ENCODE data around the gene PAX4. TPM values are rescaled to one million over a fixed set of nuclear protein-coding genes. Genes with fewer than 3 reads are reported as not detected.

PAX4 gene
- total and polyA plus RNA-seq, 9 of the 15 experiments (the other 6 are each of a cell fraction or from before 2014, with no cell fraction given) = not detected

- Histone ChIP-seq H3K9me1 (ENCODE audit: control insufficient read depth, insufficient read depth, low read length) (peaks cover 10% of the 10 kb centered on the region), H2AFZ (ENCODE audit: low read depth, low read length) (peak within 1 kb of the TSS; percentile 96), H3K4me2 (ENCODE audit: insufficient read depth, low read length) (peak within 1 kb of the TSS; percentile 93), H3K79me2 (ENCODE audit: control insufficient read depth, insufficient read depth, low read length) (peaks cover 34% of the 10 kb centered on the region), H3K4me3 (peak within 1 kb of the TSS; percentile 89), H3K9me3 (replicated peaks; ENCODE audit: control insufficient read depth, insufficient read depth, low read depth, low read length) (peaks cover 6% of the 10 kb centered on the region; the same call in 1 of the 2 replicates), H3K36me3 (ENCODE audit: control insufficient read depth, insufficient read depth, low read length) (peaks cover 31% of the 10 kb centered on the region; the same call in 2 of the 3 replicates), H4K20me1 (replicated peaks; ENCODE audit: control insufficient read depth, insufficient read depth, low read length) (peaks cover 6% of the 10 kb centered on the region; the same call in 1 of the 2 replicates), H3K27me3 (ENCODE audit: control insufficient read depth in 2 of 2, insufficient read depth in 2 of 2, low read length in 2 of 2) (no peaks in the 10 kb centered on the region), H3K4me1 (replicated peaks in 1 of 2; ENCODE audit: control insufficient read depth in 2 of 2, insufficient read depth in 2 of 2, low read length in 2 of 2) (peaks cover 28 to 46% of the 10 kb centered on the region in 2 experiments; a peak in 4 of 5 replicates), H3K27ac (ENCODE audit: extremely low read depth, low read depth, low read length) (peak within 1 kb of the TSS; percentile 81), H3K9ac (ENCODE audit: insufficient read depth in 1 of 2, low read depth in 2 of 2, low read length in 2 of 2) (peak within 1 kb of the TSS; percentile 82 to 96)
- FAIRE-seq = no peak
- under 1% methylated on average over 46 of the region's 77 CpGs for WGBS (ENCODE audit: insufficient coverage, low coverage, missing lambda C conversion rate)
- BruUV-seq (replicated peaks) = no TSS peak
- intact Hi-C loops (cut with micrococcal nuclease) = loop anchor here (5.0 kb wide), 1 partner anchor 64 kb away; the partner anchor contains the start of gene SND1
- peak; percentile 93 to 99 (median 98) for DNase-seq (ENCODE audit: extremely low read depth in 1 of 4, low spot score in 3 of 4)
- peak; percentile 86 for ATAC-seq
- ChIA-PET CTCF (ENCODE audit: low intra/inter-chr PET ratio) (no interaction called here), POLR2A (interaction anchor here (0.6 to 1.4 kb wide), 3 partner anchors 9 to 32 kb away, joined by 3 to 5 read pairs (median 3); no protein-coding TSS in a partner anchor)
- in situ Hi-C loops (cut with MboI) = no loop called here
- TF ChIP-seq CCAR2 (IDR thresholded peaks at IDR 0.05; ENCODE audit: low read depth, low read length) = no peak
- TF ChIP-seq ZNF436 (CRISPR knock-in tag; IDR thresholded peaks at IDR 0.05) = no peak
- no peak for TF ChIP-seq DMBX1 (CRISPR knock-in tag; IDR thresholded peaks at IDR 0.05; ENCODE audit: borderline replicate concordance)
- peak; percentile 69; the same call in 1 of the 2 replicates for TF ChIP-seq ILF3 (IDR thresholded peaks at IDR 0.05; ENCODE audit: borderline replicate concordance)
- no peak for TF ChIP-seq RFX5 (IDR thresholded peaks at IDR 0.05; ENCODE audit: low read depth, low read length)
- TF ChIP-seq ZNF717 (CRISPR knock-in tag; IDR thresholded peaks at IDR 0.05) = no peak
- no peak for TF ChIP-seq ZNF79 (CRISPR knock-in tag; IDR thresholded peaks at IDR 0.05; ENCODE audit: low read depth)
- TF ChIP-seq ESRRA (IDR thresholded peaks at IDR 0.05; ENCODE audit: borderline replicate concordance, low read depth) = peak; percentile 9; the same call in 1 of the 2 replicates
- TF ChIP-seq NFE2 (IDR thresholded peaks at IDR 0.05; ENCODE audit: low read depth) = 0 out of 2 replicates have a peak, but pooled peaks have one; percentile 4
- TF ChIP-seq BCLAF1 (IDR thresholded peaks at IDR 0.05; ENCODE audit: borderline replicate concordance in 1 of 2, control insufficient read depth in 1 of 2, low read depth in 2 of 2, low read length in 1 of 2) = no peak
- TF ChIP-seq POLR3G (IDR thresholded peaks at IDR 0.05; ENCODE audit: extremely low read depth, insufficient read length, insufficient replicate concordance) = no peak
- peak; percentile 95 for TF ChIP-seq EGR1 (conservative IDR thresholded peaks at IDR 0.05)
- no peak for TF ChIP-seq PKNOX1 (IDR thresholded peaks at IDR 0.05)
- TF ChIP-seq NR2C1 (IDR thresholded peaks at IDR 0.05) = no peak
- TF ChIP-seq NR2C1 (tag; IDR thresholded peaks at IDR 0.05) = no peak
- peak; percentile 77 for TF ChIP-seq ZNF76 (CRISPR knock-in tag; IDR thresholded peaks at IDR 0.05; ENCODE audit: borderline replicate concordance)
- peak; percentile 96 for TF ChIP-seq PHF8 (IDR thresholded peaks at IDR 0.05; ENCODE audit: borderline replicate concordance, low read length)
Observed at GRCh38 chr7:127588019-127588696, 29.8 kb downstream of the PAX4 start, which contains the start of gene ARF5. Gene ARF5, plus strand, starts transcription at chr7:127588411. Its CDS starts 88 bp downstream, at chr7:127588499.

Data from K562 (cell line).